A549 (cell line): ENCODE measurements around the gene HLX.

Experiments
- FOSB ChIP-seq: fragments of 250-450 bp; sonication (Bioruptor Pico); IDR thresholded peaks from 2 replicates; pipeline ENCODE4 v1.5.0; 2020; ENCODE audit warnings: mild to moderate bottlenecking, moderate library complexity
- RFX5 ChIP-seq: fragments of 450-650 bp; IDR thresholded peaks from 2 replicates; pipeline ENCODE4 v1.7.1; 2014; ENCODE audit warnings: antibody characterized with exemption, mild to moderate bottlenecking, moderate library complexity
- TP53 ChIP-seq: fragments of 250-450 bp; sonication (Bioruptor Pico); IDR thresholded peaks from 2 replicates; pipeline ENCODE4 v1.5.0; 2021; ENCODE audit warnings: mild to moderate bottlenecking, moderate library complexity
- ZFP36 ChIP-seq: fragments of 450-650 bp; IDR thresholded peaks from 2 replicates; pipeline ENCODE4 v1.6.1; 2014; ENCODE audit warnings: borderline replicate concordance; ENCODE audit not compliant: partially characterized antibody

- TF ChIP-seq FOSB (CRISPR knock-in tag): no peak
- no peak for TF ChIP-seq TP53 (CRISPR knock-in tag)
- no peak for TF ChIP-seq RFX5
- no peak for TF ChIP-seq ZFP36
Observed at GRCh38 chr1:220833436-220833835, 45.8 kb upstream of the HLX start.
